Skeletal muscle tissue (tissue), 4 donors: ENCODE data around the gene ZNF609. TPM values are rescaled to one million over a fixed set of nuclear protein-coding genes. Genes with fewer than 3 reads are reported as not detected.

Source experiments
- H3K27ac ChIP-seq: one replicate; pipeline ENCODE4 v1.7.0; 2013; ENCODE audit warnings: mild to moderate bottlenecking, low read depth, low read length, inconsistent platforms
- H3K27me3 ChIP-seq, 3 donors: one replicate each; pipeline ENCODE4 v1.7.0; 2013; ENCODE audit warnings: low read length in 3 of 3; ENCODE audit not compliant: control insufficient read depth in 3 of 3, insufficient read depth in 3 of 3
- H3K36me3 ChIP-seq, 3 donors: one replicate each; pipeline ENCODE4 v1.7.0; 2013; ENCODE audit warnings: low read length in 3 of 3; ENCODE audit not compliant: control insufficient read depth in 3 of 3, insufficient read depth in 3 of 3
- H3K4me1 ChIP-seq, 3 donors: one replicate each; pipeline ENCODE4 v1.7.0; 2013; ENCODE audit warnings: low read length in 3 of 3, mild to moderate bottlenecking in 3 of 3; ENCODE audit not compliant: control insufficient read depth in 3 of 3, insufficient read depth in 3 of 3
- H3K4me3 ChIP-seq, 3 donors: one replicate each; pipeline ENCODE4 v1.7.0; 2013; ENCODE audit warnings: low read length in 3 of 3
- H3K9ac ChIP-seq, 3 donors: one replicate each; pipeline ENCODE4 v1.7.0; 2013; ENCODE audit warnings: low read length in 3 of 3, mild to moderate bottlenecking in 3 of 3, moderate library complexity in 2 of 3, low read depth in 1 of 3
- H3K9me3 ChIP-seq, 3 donors: one replicate each; pipeline ENCODE4 v1.7.0; 2013; ENCODE audit warnings: low read length in 3 of 3; ENCODE audit not compliant: control insufficient read depth in 3 of 3
- total RNA-seq: library from RNA; depleted of rRNA; stranded (reverse); fragments of >200 nt; gene quantifications from one replicate; pipeline ENCODE4 v1.2.3, GENCODE V29; 2014
- donor health status: Osteomylitis.

The ZNF609 gene
- total RNA-seq, 1 donor from 2014 or later, result 13.6 TPM

GRCh38 chr15:64568765-64569164 lies 108.4 kb downstream of the ZNF609 start:
- H3K27ac ChIP-seq, result no peak overlapping the region
- no peaks in the 10 kb centered on the region for H3K36me3 ChIP-seq
- H3K4me3 ChIP-seq, result no peak overlapping the region
- peaks cover 0 to 5% (median 4%) of the 10 kb centered on the region in 3 donors for H3K4me1 ChIP-seq
- no peaks in the 10 kb centered on the region for H3K9me3 ChIP-seq
- H3K27me3 ChIP-seq, result no peaks in the 10 kb centered on the region
- no peak overlapping the region for H3K9ac ChIP-seq

GRCh38 chr15:64571857-64572291 lies 111.5 kb downstream of the ZNF609 start:
- H3K4me1 ChIP-seq, result no peaks in the 10 kb centered on the region
- no peaks in the 10 kb centered on the region for H3K36me3 ChIP-seq
- no peak overlapping the region for H3K9ac ChIP-seq
- H3K9me3 ChIP-seq, result no peaks in the 10 kb centered on the region
- no peak overlapping the region for H3K27ac ChIP-seq
- H3K27me3 ChIP-seq, result no peaks in the 10 kb centered on the region
- H3K4me3 ChIP-seq, result no peak overlapping the region

GRCh38 chr15:64572856-64573255 lies 112.5 kb downstream of the ZNF609 start:
- Histone ChIP-seq H3K36me3 (no peaks in the 10 kb centered on the region), H3K4me1 (no peaks in the 10 kb centered on the region)

GRCh38 chr15:64574301-64575017 lies 114.1 kb downstream of the ZNF609 start:
- H3K9me3 ChIP-seq, result no peaks in the 10 kb centered on the region
- no peak overlapping the region for H3K9ac ChIP-seq
- H3K27ac ChIP-seq, result no peak overlapping the region
- no peaks in the 10 kb centered on the region for H3K4me1 ChIP-seq
- H3K36me3 ChIP-seq, result no peaks in the 10 kb centered on the region
- H3K27me3 ChIP-seq, result no peaks in the 10 kb centered on the region
- H3K4me3 ChIP-seq, result no peak overlapping the region

More at GRCh38 chr15:64572856-64573255, 112.5 kb downstream of the ZNF609 start:
- no peak overlapping the region for H3K9ac ChIP-seq
- no peak overlapping the region for H3K27ac ChIP-seq
- no peaks in the 10 kb centered on the region for H3K27me3 ChIP-seq
- no peak overlapping the region for H3K4me3 ChIP-seq
- no peaks in the 10 kb centered on the region for H3K9me3 ChIP-seq

- Histone ChIP-seq H3K4me3 (no peak overlapping the region), H3K9me3 (peaks cover 2 to 6% (median 3%) of the 10 kb centered on the region in 3 donors), H3K4me1 (no peaks in the 10 kb centered on the region), H3K36me3 (no peaks in the 10 kb centered on the region), H3K9ac (no peak overlapping the region), H3K27me3 (no peaks in the 10 kb centered on the region), H3K27ac (no peak overlapping the region)
Observed at GRCh38 chr15:64580696-64581407, 120.5 kb downstream of the ZNF609 start.

GRCh38 chr15:64581408-64581761 lies 121.0 kb downstream of the ZNF609 start:
- Histone ChIP-seq H3K27ac (no peak overlapping the region), H3K27me3 (no peaks in the 10 kb centered on the region), H3K4me1 (peaks cover 0 to 2% (median 0%) of the 10 kb centered on the region in 3 donors), H3K9ac (no peak overlapping the region), H3K9me3 (peaks cover 2 to 6% (median 3%) of the 10 kb centered on the region in 3 donors), H3K4me3 (no peak overlapping the region), H3K36me3 (no peaks in the 10 kb centered on the region)

GRCh38 chr15:64582202-64582601 lies 121.8 kb downstream of the ZNF609 start:
- H3K9ac ChIP-seq, result no peak overlapping the region

GRCh38 chr15:64583519-64583918 lies 123.1 kb downstream of the ZNF609 start:
- no peaks in the 10 kb centered on the region for H3K27me3 ChIP-seq

More at GRCh38 chr15:64582202-64582601, 121.8 kb downstream of the ZNF609 start:
- peaks cover 2 to 6% (median 3%) of the 10 kb centered on the region in 3 donors for H3K9me3 ChIP-seq
- H3K27ac ChIP-seq, result no peak overlapping the region
- no peaks in the 10 kb centered on the region for H3K27me3 ChIP-seq
- H3K4me3 ChIP-seq, result no peak overlapping the region
- H3K4me1 ChIP-seq, result peaks cover 0 to 3% (median 0%) of the 10 kb centered on the region in 3 donors
- H3K36me3 ChIP-seq, result no peaks in the 10 kb centered on the region

GRCh38 chr15:64583983-64584382 lies 123.6 kb downstream of the ZNF609 start:
- H3K27me3 ChIP-seq, result no peaks in the 10 kb centered on the region
- H3K27ac ChIP-seq, result no peak overlapping the region
- peaks cover 0 to 4% (median 3%) of the 10 kb centered on the region in 3 donors for H3K4me1 ChIP-seq
- no peak overlapping the region for H3K4me3 ChIP-seq
- peaks cover 2 to 6% (median 3%) of the 10 kb centered on the region in 3 donors for H3K9me3 ChIP-seq
- H3K9ac ChIP-seq, result no peak overlapping the region
- H3K36me3 ChIP-seq, result no peaks in the 10 kb centered on the region

More at GRCh38 chr15:64583519-64583918, 123.1 kb downstream of the ZNF609 start:
- Histone ChIP-seq H3K4me1 (peaks cover 0 to 3% (median 0%) of the 10 kb centered on the region in 3 donors), H3K4me3 (no peak overlapping the region), H3K9me3 (peaks cover 2 to 6% (median 3%) of the 10 kb centered on the region in 3 donors), H3K9ac (no peak overlapping the region), H3K36me3 (no peaks in the 10 kb centered on the region), H3K27ac (no peak overlapping the region)
